HepG2 (cell line): ENCODE measurements around the gene DUSP16. TPM values are rescaled to one million over a fixed set of nuclear protein-coding genes. Genes with fewer than 3 reads are reported as not detected.
A peak's percentile ranks its signal among the peaks of the same experiment; 100 is the strongest.

ENCODE experiments used
- BCLAF1 ChIP-seq: fragments of 450-650 bp; IDR thresholded peaks from 2 replicates; pipeline ENCODE4 v1.6.1; 2017; ENCODE audit warnings: mild to moderate bottlenecking
- DNMT3B ChIP-seq: conservative IDR thresholded peaks from 2 replicates; pipeline ENCODE4 v1.6.1; 2016; ENCODE audit warnings: missing biosample characterization, control low read depth
- DR1 ChIP-seq: sonication (generic); formaldehyde crosslinking; IDR thresholded peaks from 2 replicates; pipeline ENCODE4 v1.8.0; 2021; ENCODE audit warnings: mild to moderate bottlenecking, missing genetic modification reagents, inconsistent platforms
- ERF ChIP-seq: IDR thresholded peaks from 2 replicates; pipeline ENCODE4 v1.6.1; 2018; ENCODE audit warnings: missing biosample characterization, missing genetic modification reagents
- GZF1 ChIP-seq: sonication (generic); formaldehyde crosslinking; IDR thresholded peaks from 2 replicates; pipeline ENCODE4 v1.5.1; 2020; ENCODE audit warnings: mild to moderate bottlenecking, missing genetic modification reagents
- HNF4A ChIP-seq: sonication (generic); formaldehyde crosslinking; IDR thresholded peaks from 2 replicates; pipeline ENCODE4 v1.4.0; 2020; ENCODE audit warnings: missing genetic modification reagents
- HOMEZ ChIP-seq: IDR thresholded peaks from 2 replicates; pipeline ENCODE4 v1.6.1; 2016; ENCODE audit warnings: low read depth
- IRF2 ChIP-seq: IDR thresholded peaks from 2 replicates; pipeline ENCODE4 v1.6.1; 2018; ENCODE audit warnings: missing genetic modification reagents, missing compliant biosample characterization
- KDM1A ChIP-seq: IDR thresholded peaks from 2 replicates; pipeline ENCODE4 v1.6.1; 2016; ENCODE audit warnings: missing compliant biosample characterization
- MTERF4 ChIP-seq: sonication (generic); formaldehyde crosslinking; IDR thresholded peaks from 2 replicates; pipeline ENCODE4 v1.8.0; 2023; ENCODE audit warnings: mild to moderate bottlenecking, missing genetic modification reagents
- NFIC ChIP-seq: IDR thresholded peaks from 2 replicates; pipeline ENCODE4 v1.6.1; 2012; ENCODE audit warnings: mild to moderate bottlenecking, low read length, inconsistent platforms
- PLSCR1 ChIP-seq: sonication (generic); formaldehyde crosslinking; IDR thresholded peaks from 2 replicates; pipeline ENCODE4 v1.5.0; 2020; ENCODE audit warnings: missing genetic modification reagents, mild to moderate bottlenecking, borderline replicate concordance
- RFX3 ChIP-seq: IDR thresholded peaks from 2 replicates; pipeline ENCODE4 v1.6.1; 2016; ENCODE audit warnings: missing biosample characterization, missing genetic modification reagents
- SOX5 ChIP-seq: IDR thresholded peaks from 2 replicates; pipeline ENCODE4 v1.6.1; 2016; ENCODE audit warnings: borderline replicate concordance
- TFDP2 ChIP-seq: sonication (generic); formaldehyde crosslinking; IDR thresholded peaks from 2 replicates; pipeline ENCODE4 v1.4.0; 2020; ENCODE audit warnings: missing genetic modification reagents
- TRIM22 ChIP-seq: fragments of 450-650 bp; IDR thresholded peaks from 2 replicates; pipeline ENCODE4 v1.6.1; 2017
- YY1 ChIP-seq: IDR thresholded peaks from 2 replicates; pipeline ENCODE4 v1.6.1; 2011; ENCODE audit warnings: low read length, low read depth, moderate library complexity, mild to moderate bottlenecking; ENCODE audit not compliant: insufficient read depth, insufficient replicate concordance
- ZFP82 ChIP-seq: sonication (generic); formaldehyde crosslinking; IDR thresholded peaks from 2 replicates; pipeline ENCODE4 v1.5.1; 2020; ENCODE audit warnings: mild to moderate bottlenecking, missing genetic modification reagents, borderline replicate concordance
- ZNF224 ChIP-seq: sonication (generic); formaldehyde crosslinking; IDR thresholded peaks from 2 replicates; pipeline ENCODE4 v1.5.0; 2020; ENCODE audit warnings: mild to moderate bottlenecking, missing genetic modification reagents
- ZNF556 ChIP-seq: sonication (generic); formaldehyde crosslinking; IDR thresholded peaks from 2 replicates; pipeline ENCODE4 v1.4.0; 2020; ENCODE audit warnings: mild to moderate bottlenecking, missing genetic modification reagents, borderline replicate concordance
- ZNF570 ChIP-seq: sonication (generic); formaldehyde crosslinking; IDR thresholded peaks from 2 replicates; pipeline ENCODE4 v1.4.0; 2020; ENCODE audit warnings: mild to moderate bottlenecking, missing genetic modification reagents, borderline replicate concordance
- ZNF703 ChIP-seq: sonication (generic); formaldehyde crosslinking; IDR thresholded peaks from 2 replicates; pipeline ENCODE4 v1.5.1; 2020; ENCODE audit warnings: missing genetic modification reagents, mild to moderate bottlenecking, moderate library complexity, borderline replicate concordance
- polyA plus RNA-seq, 8 experiments: library from polyadenylated mRNA; depleted of rRNA in 3 of 8; stranded (reverse) in 7 of 8; unstranded in 1 of 8; fragments of >200 nt; fragmentation: Illumina TruSeq in 4 of 8; extraction: Trizol in 4 of 8; gene quantifications; 2 replicates each; pipeline versions ENCODE4 v1.2.1 to v1.2.3, GENCODE V29; 2011 to 2016; ENCODE audit warnings: low read depth in 4 of 8, missing spikeins in 1 of 8, mixed read lengths in 1 of 8; ENCODE audit not compliant: insufficient read depth in 1 of 8
- total RNA-seq, 5 experiments: library from RNA; depleted of rRNA; stranded (reverse); fragments of >200 nt; fragmentation: Illumina TruSeq; extraction: Trizol; gene quantifications; 2 replicates each; pipeline ENCODE4 v1.2.3, GENCODE V29; 2016; ENCODE audit warnings: low read depth in 1 of 5

Gene DUSP16
- total and polyA plus RNA-seq, 2 of the 13 experiments (the other 11 are each of a cell fraction or from before 2014, with no cell fraction given) = 45.7 to 46.6 TPM

- TF ChIP-seq ZNF703 (CRISPR knock-in tag) (no peak), ZFP82 (CRISPR knock-in tag) (no peak), YY1 (no peak), RFX3 (CRISPR knock-in tag) (peak; percentile 30; the same call in 1 of the 2 replicates), PLSCR1 (CRISPR knock-in tag) (no peak), KDM1A (no peak), TFDP2 (peak; percentile 16; the same call in 1 of the 2 replicates), ZNF556 (no peak), TRIM22 (no peak), ERF (CRISPR knock-in tag) (peak; percentile 45; the same call in 1 of the 2 replicates), IRF2 (CRISPR knock-in tag) (peak; percentile 13; the same call in 1 of the 2 replicates), ZNF224 (no peak), BCLAF1 (no peak), GZF1 (CRISPR knock-in tag) (no peak), NFIC (no peak), DR1 (CRISPR knock-in tag) (no peak), DNMT3B (CRISPR knock-in tag) (no peak), MTERF4 (CRISPR knock-in tag) (no peak), HNF4A (CRISPR knock-in tag) (peak; percentile 56), ZNF570 (no peak), SOX5 (CRISPR knock-in tag) (peak; percentile 42; the same call in 1 of the 2 replicates), HOMEZ (peak; percentile 51; the same call in 1 of the 2 replicates)
- TF ChIP-seq, all 625 proteins: peak for 61
Measured at GRCh38 chr12:12486661-12487240, 75.9 kb downstream of the DUSP16 start (continued).
